Sigmoid colon (tissue), 7 donors: Measurements from ENCODE around the gene EVA1C. TPM values are rescaled to one million over a fixed set of nuclear protein-coding genes. Genes with fewer than 3 reads are reported as not detected.

Source experiments
- DNase-seq: peaks from one replicate; pipeline ENCODE4 v3.0.0-alpha.2; 2019
- H3K27ac ChIP-seq, 4 donors: fragments of 200-600 bp; sonication (generic); one replicate each; pipeline ENCODE4 v1.5.1; 2016 to 2019; ENCODE audit warnings: mild to moderate bottlenecking in 1 of 4
- H3K27me3 ChIP-seq, 3 donors: fragments of 200-600 bp; sonication (generic); one replicate each; pipeline ENCODE4 v1.5.1; 2019; ENCODE audit warnings: mild to moderate bottlenecking in 1 of 3
- H3K36me3 ChIP-seq, 4 donors: fragments of 200-600 bp; sonication (generic); one replicate each; pipeline ENCODE4 v1.5.1; 2016 to 2019
- H3K4me1 ChIP-seq, 4 donors: fragments of 200-600 bp; sonication (generic); one replicate each; pipeline ENCODE4 v1.5.1; 2017 to 2019
- H3K4me3 ChIP-seq, 4 donors: fragments of 200-600 bp; sonication (generic); one replicate each; pipeline ENCODE4 v1.5.1; 2017 to 2019; ENCODE audit warnings: mild to moderate bottlenecking in 2 of 4, moderate library complexity in 1 of 4
- H3K9me3 ChIP-seq, 4 donors: fragments of 200-600 bp in 3 of 4; sonication (generic) in 3 of 4; one replicate each; pipeline versions ENCODE4 v1.5.1 to v1.6.1; 2013 to 2019
- CTCF ChIP-seq, 4 experiments: fragments of 450-650 bp in 3 of 4; fragments of 200-600 bp in 1 of 4; IDR thresholded peaks; one replicate each; pipeline ENCODE4 v1.5.1; 2016 to 2019; ENCODE audit warnings: antibody characterized with exemption in 4 of 4, mild to moderate bottlenecking in 3 of 4, moderate library complexity in 2 of 4
- EP300 ChIP-seq, 4 donors: sonication (generic); formaldehyde crosslinking; IDR thresholded peaks; one replicate each; pipeline ENCODE4 v1.6.1; 2017; ENCODE audit warnings: antibody characterized with exemption in 4 of 4
- POLR2A ChIP-seq, 2 donors: fragments of 450-650 bp; IDR thresholded peaks; one replicate each; pipeline ENCODE4 v1.6.1; 2016; ENCODE audit warnings: antibody characterized with exemption in 2 of 2, mild to moderate bottlenecking in 2 of 2, moderate library complexity in 2 of 2
- POLR2AphosphoS5 ChIP-seq, 4 donors: sonication (generic); formaldehyde crosslinking; IDR thresholded peaks; one replicate each; pipeline ENCODE4 v1.6.1; 2017; ENCODE audit warnings: antibody characterized with exemption in 4 of 4
- WGBS, 2 donors: extraction: QIAGEN DNeasy Blood & Tissue Kit; methylation state at CpG; one replicate each; pipeline ENCODE4 v1.1.7; 2013; 5-methylcytosine and 5-hydroxymethylcytosine counted together
- intact Hi-C: fragments of 100-400 bp; cut with DNase I; formaldehyde crosslinking; loops from one replicate; pipeline ENCODE4 v1.15.1; 2023
- polyA plus RNA-seq, 3 donors: library from polyadenylated mRNA; stranded (reverse); fragments of 200-250 nt; gene quantifications; one replicate each; pipeline ENCODE4 v1.2.3, GENCODE V29; 2013
- total RNA-seq, 4 donors: library from RNA; depleted of rRNA; stranded (reverse); fragments of >200 nt; gene quantifications; one replicate each; pipeline ENCODE4 v1.1.0, GENCODE V29; 2016
- donor health status: healthy with polysubstance abuse.
- donor health status: Bipolar disorder and iron deficiency.
- donor health status: healthy.

Gene EVA1C
- total and polyA plus RNA-seq, 7 donors: 3.5 to 53.8 (median 32.1) TPM

GRCh38 chr21:32484706-32485380 lies 72.3 kb downstream of the EVA1C start:
- H3K4me3 ChIP-seq: no peak overlapping the region
- peaks cover 0 to 2% (median 0%) of the 10 kb centered on the region in 4 donors for H3K36me3 ChIP-seq
- WGBS, 2 donors: 42 to 64% methylated on average over 16 of the region's 16 CpGs
- no peaks in the 10 kb centered on the region for H3K27me3 ChIP-seq
- no peak overlapping the region for H3K27ac ChIP-seq
- TF ChIP-seq CTCF (IDR thresholded peaks at IDR 0.05) (no peak), EP300 (IDR thresholded peaks at IDR 0.05) (no peak), POLR2A (IDR thresholded peaks at IDR 0.05) (no peak), POLR2AphosphoS5 (IDR thresholded peaks at IDR 0.05) (no peak)
- intact Hi-C loops: no loop called here
- no peak for DNase-seq
- no peaks in the 10 kb centered on the region for H3K4me1 ChIP-seq
- H3K9me3 ChIP-seq: no peaks in the 10 kb centered on the region

GRCh38 chr21:32492376-32492775 lies 79.9 kb downstream of the EVA1C start:
- TF ChIP-seq POLR2AphosphoS5 (IDR thresholded peaks at IDR 0.05) (no peak), EP300 (IDR thresholded peaks at IDR 0.05) (no peak), CTCF (IDR thresholded peaks at IDR 0.05) (no peak), POLR2A (IDR thresholded peaks at IDR 0.05) (no peak)
- H3K4me3 ChIP-seq: no peak overlapping the region
- WGBS, 2 donors: 29 to 61% methylated on average over 3 of the region's 3 CpGs
- intact Hi-C loops: no loop called here
- no peaks in the 10 kb centered on the region for H3K9me3 ChIP-seq
- H3K36me3 ChIP-seq: peaks cover 0 to 23% (median 2%) of the 10 kb centered on the region in 4 donors
- no peak overlapping the region for H3K27ac ChIP-seq
- DNase-seq: no peak
- no peaks in the 10 kb centered on the region for H3K27me3 ChIP-seq
- H3K4me1 ChIP-seq: peaks cover 0 to 9% (median 3%) of the 10 kb centered on the region in 4 donors

- Histone ChIP-seq H3K27ac (peak overlapping the region in 1 of 4 donors; percentile 25), H3K27me3 (no peaks in the 10 kb centered on the region), H3K9me3 (no peaks in the 10 kb centered on the region), H3K4me1 (peaks cover 0 to 19% (median 14%) of the 10 kb centered on the region in 4 donors), H3K4me3 (no peak overlapping the region), H3K36me3 (peaks cover 0 to 23% (median 2%) of the 10 kb centered on the region in 4 donors)
- TF ChIP-seq POLR2A (IDR thresholded peaks at IDR 0.05) (no peak), POLR2AphosphoS5 (IDR thresholded peaks at IDR 0.05) (no peak), CTCF (IDR thresholded peaks at IDR 0.05) (no peak), EP300 (IDR thresholded peaks at IDR 0.05) (no peak)
- DNase-seq: peak; percentile 20
- 26 to 63% methylated on average over 10 of the region's 10 CpGs for WGBS, 2 donors
- intact Hi-C loops: no loop called here
These were observed 82.6 kb downstream of the EVA1C start for GRCh38 chr21:32494934-32495709.

- Histone ChIP-seq H3K36me3 (peaks cover 0 to 16% (median 2%) of the 10 kb centered on the region in 4 donors), H3K27ac (no peak overlapping the region), H3K27me3 (no peaks in the 10 kb centered on the region), H3K4me3 (no peak overlapping the region), H3K4me1 (peaks cover 0 to 19% (median 14%) of the 10 kb centered on the region in 4 donors), H3K9me3 (no peaks in the 10 kb centered on the region)
- DNase-seq: peak; percentile 21
- TF ChIP-seq EP300 (IDR thresholded peaks at IDR 0.05) (no peak), CTCF (IDR thresholded peaks at IDR 0.05) (no peak), POLR2AphosphoS5 (IDR thresholded peaks at IDR 0.05) (no peak), POLR2A (IDR thresholded peaks at IDR 0.05) (no peak)
- 95 to 98% methylated on average over 6 of the region's 6 CpGs for WGBS, 2 donors
- intact Hi-C loops: no loop called here
These were observed 84.1 kb downstream of the EVA1C start for GRCh38 chr21:32496568-32496967.
